GM19099 (cell line): ENCODE data around the gene ASCL1.

Source experiments
- POLR2A ChIP-seq: IDR thresholded peaks from 3 replicates; pipeline ENCODE4 v1.6.1; 2011; ENCODE audit warnings: low read depth; ENCODE audit not compliant: insufficient read length; ENCODE audit errors: extremely low read depth

Gene ASCL1

DNA sequence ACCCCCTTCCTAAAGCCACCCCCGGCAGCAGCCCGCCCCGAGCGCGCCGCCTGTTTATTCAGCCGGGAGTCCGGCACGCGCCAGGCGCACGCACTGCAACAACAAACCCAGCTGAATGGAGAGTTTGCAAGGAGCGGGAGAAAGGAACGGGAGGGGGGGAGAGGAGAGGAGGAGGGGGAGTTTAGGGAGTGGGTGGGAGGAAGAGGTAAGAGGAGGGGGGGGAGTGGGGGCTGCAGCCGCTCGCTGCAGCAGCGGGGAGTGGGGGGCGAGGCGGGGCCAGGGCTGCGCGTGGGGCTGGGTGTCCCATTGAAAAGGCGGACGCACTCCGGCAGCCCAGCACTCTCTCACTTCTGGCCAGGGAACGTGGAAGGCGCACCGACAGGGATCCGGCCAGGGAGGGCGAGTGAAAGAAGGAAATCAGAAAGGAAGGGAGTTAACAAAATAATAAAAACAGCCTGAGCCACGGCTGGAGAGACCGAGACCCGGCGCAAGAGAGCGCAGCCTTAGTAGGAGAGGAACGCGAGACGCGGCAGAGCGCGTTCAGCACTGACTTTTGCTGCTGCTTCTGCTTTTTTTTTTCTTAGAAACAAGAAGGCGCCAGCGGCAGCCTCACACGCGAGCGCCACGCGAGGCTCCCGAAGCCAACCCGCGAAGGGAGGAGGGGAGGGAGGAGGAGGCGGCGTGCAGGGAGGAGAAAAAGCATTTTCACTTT lies at the start of gene ASCL1:
ASCL1 (plus strand) TSS at position 336 of the 712 bp plus-strand sequence. CDS start 571 bp downstream, outside the sequence.
- no peak for TF ChIP-seq POLR2A

DNA sequence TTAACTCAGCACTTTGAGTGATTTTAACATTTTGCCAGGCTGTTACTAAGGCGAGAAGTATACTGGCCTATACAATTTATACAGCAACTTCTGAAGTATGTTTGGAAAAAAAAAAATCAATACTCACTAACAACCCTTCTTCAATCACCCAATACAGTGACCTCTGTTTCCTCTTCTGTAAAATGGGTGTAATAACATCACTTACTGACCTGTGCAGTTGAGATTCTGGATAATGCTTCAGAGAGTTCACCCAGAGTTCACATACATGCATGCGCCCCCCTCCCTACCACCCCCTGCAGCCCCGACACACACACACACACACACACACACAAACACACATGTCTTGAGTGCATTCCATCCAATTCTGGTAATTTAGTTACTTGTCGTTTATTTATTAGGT lies 49.6 kb upstream of the ASCL1 start:
- TF ChIP-seq POLR2A = no peak

DNA sequence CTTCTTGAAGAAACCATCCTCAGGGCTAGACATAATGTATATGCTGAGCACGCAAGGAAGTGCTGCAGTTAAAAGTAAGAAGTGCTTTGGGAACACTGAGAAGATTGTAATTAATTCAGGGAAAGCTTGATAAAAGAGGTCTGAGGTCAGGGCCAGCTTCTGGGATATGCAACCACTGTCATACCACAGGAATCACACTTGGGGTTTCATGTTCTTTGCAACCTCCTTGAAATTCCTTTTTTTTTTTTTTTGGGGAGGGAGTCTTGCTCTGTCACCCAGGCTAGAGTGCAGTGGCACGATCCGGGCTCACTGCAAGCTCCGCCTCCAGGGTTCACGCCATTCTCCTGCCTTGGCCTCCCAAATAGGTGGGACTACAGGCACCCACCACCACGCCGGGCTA lies 47.3 kb upstream of the ASCL1 start:
- no peak for TF ChIP-seq POLR2A

DNA sequence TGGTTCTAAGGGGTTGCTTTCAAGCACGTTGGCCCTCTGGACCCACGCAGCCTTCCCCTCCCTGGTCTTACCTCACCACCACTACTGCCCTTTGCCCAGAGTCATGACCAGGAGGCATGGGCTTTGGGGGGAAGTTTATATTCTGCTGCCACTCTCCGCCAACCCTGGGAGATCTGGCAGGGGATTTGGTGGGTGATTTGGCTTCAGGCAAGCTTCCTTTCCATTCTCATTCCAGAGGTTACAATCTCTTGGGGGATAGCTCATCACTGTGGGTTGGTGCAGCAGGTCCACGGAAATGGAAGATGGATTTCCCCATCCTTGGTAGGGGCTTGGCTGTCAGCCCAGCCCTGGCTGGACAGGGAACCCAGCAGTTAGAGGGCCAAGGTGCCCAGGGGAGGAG lies 46.7 kb upstream of the ASCL1 start:
- no peak for TF ChIP-seq POLR2A

- TF ChIP-seq POLR2A = no peak
Observed at GRCh38 chr12:102911320-102911719, 46.2 kb upstream of the ASCL1 start.

DNA sequence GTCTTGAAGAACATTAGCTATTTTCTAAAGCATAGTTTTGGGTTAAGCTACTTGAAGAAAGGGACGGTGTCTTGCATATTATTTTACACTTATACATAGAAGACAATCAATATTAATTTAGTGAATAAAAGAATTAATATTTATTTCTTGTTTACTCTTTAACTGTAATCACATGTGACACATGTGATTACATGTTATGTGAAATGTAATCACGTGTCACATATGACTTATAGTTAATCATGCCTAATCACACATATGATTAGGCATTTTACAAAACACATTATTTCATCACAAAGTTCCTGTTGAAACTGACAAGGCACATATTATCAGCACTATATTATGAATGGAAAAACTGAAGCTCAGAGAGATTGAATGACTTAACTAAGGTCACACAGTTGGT lies 45.2 kb upstream of the ASCL1 start:
- TF ChIP-seq POLR2A = no peak

DNA sequence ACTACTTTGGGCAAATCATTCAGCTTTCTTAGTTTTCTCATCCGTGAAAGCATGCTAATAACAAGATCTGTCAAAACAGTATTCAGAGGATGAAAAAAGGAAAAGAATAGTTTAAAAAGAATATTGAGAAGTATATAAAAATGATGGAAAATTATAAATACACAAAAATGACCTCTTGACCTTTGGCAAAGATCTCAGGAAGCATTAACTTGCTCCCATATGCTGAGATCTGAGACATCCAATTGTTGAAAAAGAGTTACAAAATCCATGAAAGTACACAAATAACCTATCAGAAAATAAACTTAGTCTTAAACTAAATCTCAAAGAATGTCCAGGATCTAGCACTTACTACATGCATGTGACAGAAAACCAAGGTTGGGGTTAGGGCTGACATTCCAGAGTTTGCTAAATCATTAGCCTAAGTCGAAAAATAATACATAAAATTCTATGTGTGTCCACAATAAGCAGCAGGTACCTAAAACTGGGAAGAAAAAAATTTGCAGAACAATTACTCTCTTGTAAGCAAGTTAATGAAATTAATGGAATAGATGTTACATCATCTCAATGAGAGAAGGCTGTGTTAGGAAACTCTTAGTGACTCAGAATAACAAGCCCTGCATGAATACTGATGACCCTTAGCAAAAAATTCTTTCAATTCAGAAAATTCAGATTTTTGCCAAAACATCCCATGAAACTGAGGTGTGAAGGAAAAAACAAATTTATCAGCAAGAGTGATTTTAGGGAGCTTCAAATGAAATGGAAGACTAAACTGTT lies 43.8 kb upstream of the ASCL1 start:
- no peak for TF ChIP-seq POLR2A

- TF ChIP-seq POLR2A = no peak
Observed at GRCh38 chr12:102916252-102917025, 41.0 kb upstream of the ASCL1 start.

DNA sequence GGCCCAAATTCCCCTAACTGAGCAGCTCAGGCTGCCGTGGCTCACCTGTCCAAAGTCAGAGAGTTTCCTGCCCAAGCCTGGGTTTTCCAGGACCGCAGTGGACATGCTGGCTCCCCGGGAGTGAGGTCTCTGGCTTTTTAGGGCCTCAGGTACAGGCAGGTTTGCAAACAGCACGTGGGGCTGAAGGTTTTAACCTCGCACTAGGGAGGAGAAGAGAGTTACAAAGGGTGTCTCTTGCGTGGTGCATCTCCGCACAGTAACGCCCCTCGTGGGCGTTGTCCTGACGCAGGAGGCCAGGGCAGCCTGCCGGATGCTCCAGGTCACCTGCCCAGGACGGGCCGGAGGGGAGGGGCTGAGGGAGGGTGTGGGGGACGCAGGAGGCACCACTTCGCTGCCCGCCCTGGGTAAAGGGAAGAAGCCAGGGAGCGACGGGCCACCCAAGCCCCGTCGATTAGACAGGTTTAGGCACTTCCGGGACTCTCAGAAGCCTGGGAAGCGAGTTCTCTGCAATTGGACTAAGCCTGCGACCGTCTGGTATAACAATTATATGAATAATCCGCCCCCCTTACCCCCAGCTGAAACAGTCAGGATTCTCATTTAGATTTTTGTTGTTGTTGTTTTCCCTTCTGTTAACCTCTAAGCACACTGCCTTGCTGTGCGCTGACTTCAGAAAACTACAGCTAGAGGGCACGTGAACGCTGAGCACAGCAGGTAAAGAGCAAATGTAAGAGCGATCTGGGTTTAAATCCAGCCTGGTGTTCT lies 40.3 kb upstream of the ASCL1 start, which contains the start of gene PAH:
PAH (minus strand) TSS at position 219 of the 762 bp plus-strand sequence; CDS start at position 105, 114 bp downstream.
- peak; percentile 30 for TF ChIP-seq POLR2A

DNA sequence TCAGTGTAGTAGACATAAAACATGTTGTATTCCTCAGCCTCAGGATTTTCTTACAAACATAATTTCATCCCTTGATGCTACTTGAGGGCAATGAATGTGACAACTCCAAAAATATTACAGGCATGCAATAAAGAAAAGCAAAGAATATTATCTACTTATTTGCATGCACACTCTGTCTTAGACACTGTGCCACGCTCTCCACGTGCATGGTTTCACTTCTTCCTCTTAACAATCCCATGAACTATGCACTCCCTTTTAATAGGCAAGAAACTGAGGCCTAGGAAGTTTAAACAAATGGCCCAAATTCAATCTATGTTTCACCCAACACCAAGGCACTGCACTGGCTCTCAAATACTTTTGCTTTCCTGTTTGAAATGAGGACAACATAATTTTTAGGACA lies 38.6 kb upstream of the ASCL1 start:
- no peak for TF ChIP-seq POLR2A

DNA sequence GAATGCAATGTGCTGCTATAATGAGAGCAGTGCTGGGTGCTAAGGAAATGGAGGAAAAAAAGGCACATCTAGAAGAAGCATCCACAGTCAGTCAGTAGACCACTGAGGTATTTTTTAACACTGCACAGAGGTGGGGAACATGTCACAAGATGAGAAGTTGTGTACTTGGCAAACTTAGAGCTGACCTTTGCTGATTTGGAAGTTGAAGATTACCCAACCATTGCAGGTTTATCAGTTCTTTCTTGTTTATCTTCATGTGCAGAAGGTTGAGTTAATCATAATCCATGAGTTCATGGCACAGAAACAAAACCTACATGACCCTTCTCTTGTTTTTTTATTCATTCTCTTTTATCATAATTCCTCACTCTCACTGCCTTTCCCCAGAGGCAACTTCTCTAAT lies 37.2 kb upstream of the ASCL1 start:
- no peak for TF ChIP-seq POLR2A

DNA sequence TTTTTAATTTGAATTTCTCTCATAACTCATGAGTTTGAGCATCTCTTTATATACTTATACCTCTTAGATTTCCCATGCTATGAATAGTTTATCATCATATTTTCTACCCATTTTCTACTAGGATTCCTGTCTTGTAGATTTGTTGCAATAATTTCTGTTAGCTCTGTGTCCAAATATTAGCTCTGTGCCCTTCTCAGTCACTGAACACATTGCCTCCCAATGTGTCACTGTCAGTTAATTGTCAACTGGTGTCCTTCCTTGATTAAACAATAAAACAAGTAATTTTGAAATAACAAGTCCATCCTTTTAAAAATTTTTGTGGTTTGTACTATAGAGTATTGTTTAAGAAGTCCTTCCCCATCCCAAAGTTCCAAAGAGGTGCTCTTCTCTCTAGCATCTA lies 36.2 kb upstream of the ASCL1 start:
- TF ChIP-seq POLR2A = no peak

GRCh38 chr12:102927220-102927619 lies 30.3 kb upstream of the ASCL1 start:
- TF ChIP-seq POLR2A = no peak

GRCh38 chr12:102933168-102933567 lies 24.3 kb upstream of the ASCL1 start:
- no peak for TF ChIP-seq POLR2A

- TF ChIP-seq POLR2A = no peak
Observed at GRCh38 chr12:102939059-102939458, 18.4 kb upstream of the ASCL1 start.
